T-helper 1 cell (primary cell): ENCODE data around the gene ISCU.
A peak's percentile ranks its signal among the peaks of the same experiment; 100 is the strongest.
"Not testable (repeated sequence)": the region's sequence is repeated elsewhere in the genome, so short reads cannot be mapped to it uniquely, and the experiment has no call there.

ENCODE experiments used
- DNase-seq, 5 donors: peaks; one replicate each; pipeline ENCODE4 v3.0.0-alpha.2; 2012 to 2020

ISCU gene

GRCh38 chr12:108547686-108548085, 14.7 kb upstream of the ISCU start:
- DNase-seq: no peak

- DNase-seq: no peak
Measured at GRCh38 chr12:108548954-108549521, 13.4 kb upstream of the ISCU start.

- no peak for DNase-seq
Measured at GRCh38 chr12:108551535-108551934, 10.9 kb upstream of the ISCU start.

- DNase-seq: no peak
Measured at GRCh38 chr12:108553799-108554198, 8.6 kb upstream of the ISCU start.

- DNase-seq: not testable (repeated sequence)
Measured at GRCh38 chr12:108555383-108555782, 7.0 kb upstream of the ISCU start.

GRCh38 chr12:108559007-108559655, 3.3 kb upstream of the ISCU start:
- DNase-seq: peak in 1 of 5 donors; percentile 13

GRCh38 chr12:108559748-108560147, 2.6 kb upstream of the ISCU start:
- DNase-seq: no peak

- DNase-seq: peak in 1 of 5 donors; percentile 15
Measured at GRCh38 chr12:108560321-108560721, 2.1 kb upstream of the ISCU start.

GRCh38 chr12:108560752-108561719, 1.4 kb upstream of the ISCU start, which contains the start of gene SART3:
Gene SART3 (minus strand): TSS chr12:108561173. CDS start chr12:108561154, 19 bp downstream.
- DNase-seq: peak; percentile 53 to 91 (median 72)

- no peak for DNase-seq
Measured at GRCh38 chr12:108561852-108562347, 496 bp upstream of the ISCU start.

GRCh38 chr12:108563136-108563803, 874 bp downstream of the ISCU start:
- peak; percentile 68 to 88 (median 81) for DNase-seq

- DNase-seq: no peak
Measured at GRCh38 chr12:108563804-108564151, 1.4 kb downstream of the ISCU start.

GRCh38 chr12:108564724-108565123, 2.3 kb downstream of the ISCU start:
- no peak for DNase-seq

GRCh38 chr12:108565146-108565545, 2.8 kb downstream of the ISCU start:
- no peak for DNase-seq

GRCh38 chr12:108565976-108566375, 3.6 kb downstream of the ISCU start:
- peak; percentile 34 to 69 (median 37) for DNase-seq

- DNase-seq: no peak
Measured at GRCh38 chr12:108566452-108566851, 4.1 kb downstream of the ISCU start.

- DNase-seq: no peak
Measured at GRCh38 chr12:108567406-108568337, 5.3 kb downstream of the ISCU start.

- peak in 3 of 5 donors; percentile 55 to 91 (median 62) for DNase-seq
Measured at GRCh38 chr12:108568338-108569154, 6.2 kb downstream of the ISCU start.

GRCh38 chr12:108570743-108571608, 8.6 kb downstream of the ISCU start:
- DNase-seq: peak in 1 of 5 donors; percentile 45
